ENCODE data around the gene PLD2.

The PLD2 gene, protein sequence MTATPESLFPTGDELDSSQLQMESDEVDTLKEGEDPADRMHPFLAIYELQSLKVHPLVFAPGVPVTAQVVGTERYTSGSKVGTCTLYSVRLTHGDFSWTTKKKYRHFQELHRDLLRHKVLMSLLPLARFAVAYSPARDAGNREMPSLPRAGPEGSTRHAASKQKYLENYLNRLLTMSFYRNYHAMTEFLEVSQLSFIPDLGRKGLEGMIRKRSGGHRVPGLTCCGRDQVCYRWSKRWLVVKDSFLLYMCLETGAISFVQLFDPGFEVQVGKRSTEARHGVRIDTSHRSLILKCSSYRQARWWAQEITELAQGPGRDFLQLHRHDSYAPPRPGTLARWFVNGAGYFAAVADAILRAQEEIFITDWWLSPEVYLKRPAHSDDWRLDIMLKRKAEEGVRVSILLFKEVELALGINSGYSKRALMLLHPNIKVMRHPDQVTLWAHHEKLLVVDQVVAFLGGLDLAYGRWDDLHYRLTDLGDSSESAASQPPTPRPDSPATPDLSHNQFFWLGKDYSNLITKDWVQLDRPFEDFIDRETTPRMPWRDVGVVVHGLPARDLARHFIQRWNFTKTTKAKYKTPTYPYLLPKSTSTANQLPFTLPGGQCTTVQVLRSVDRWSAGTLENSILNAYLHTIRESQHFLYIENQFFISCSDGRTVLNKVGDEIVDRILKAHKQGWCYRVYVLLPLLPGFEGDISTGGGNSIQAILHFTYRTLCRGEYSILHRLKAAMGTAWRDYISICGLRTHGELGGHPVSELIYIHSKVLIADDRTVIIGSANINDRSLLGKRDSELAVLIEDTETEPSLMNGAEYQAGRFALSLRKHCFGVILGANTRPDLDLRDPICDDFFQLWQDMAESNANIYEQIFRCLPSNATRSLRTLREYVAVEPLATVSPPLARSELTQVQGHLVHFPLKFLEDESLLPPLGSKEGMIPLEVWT

DNA sequence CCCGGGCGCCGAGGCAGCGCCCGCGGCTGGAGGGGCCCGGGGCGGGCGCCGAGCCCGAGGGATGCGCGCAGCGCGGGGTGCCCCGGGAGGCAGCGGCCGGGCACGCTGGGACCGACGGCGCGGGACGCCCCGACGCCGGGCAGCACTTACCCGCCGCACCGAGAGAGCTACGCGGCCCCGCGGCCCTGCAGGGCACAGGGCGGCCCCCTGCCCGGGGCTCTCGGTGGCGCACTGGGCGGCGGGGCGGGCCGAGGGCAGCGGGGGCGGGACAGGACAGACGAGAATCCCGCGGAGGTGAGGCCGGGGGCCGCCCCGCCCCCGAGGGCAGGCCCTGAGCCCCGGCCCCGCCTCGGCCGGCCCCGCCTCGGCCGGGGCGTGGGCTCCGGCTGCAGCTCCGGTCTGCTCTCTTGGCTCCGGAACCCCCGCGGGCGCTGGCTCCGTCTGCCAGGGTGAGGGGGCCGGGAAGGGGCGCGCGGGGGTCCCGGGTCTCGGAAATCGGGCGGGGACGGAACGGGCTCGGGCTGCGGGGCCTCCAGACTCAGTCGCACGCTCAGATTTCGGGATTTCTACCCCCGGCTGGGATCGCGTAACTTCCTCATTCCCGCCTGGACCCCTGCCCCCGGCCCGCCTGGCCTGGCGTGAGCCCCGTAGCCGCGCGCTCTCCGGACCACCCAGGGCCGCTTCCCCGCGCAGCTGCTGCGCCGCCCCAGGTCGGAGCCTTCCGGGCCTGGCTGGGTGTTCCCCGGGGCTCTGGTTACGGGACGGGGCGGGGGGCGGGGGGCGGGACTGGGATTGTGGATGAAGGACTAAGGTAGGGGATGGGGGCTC, at the start of gene PLD2:
TSS of gene PLD2 (plus strand) at position 376 of the 828 bp plus-strand sequence. CDS start 621 bp downstream, outside the sequence.
- DNase-seq = peak in 12 of 14 donors; percentile 39 to 85 (median 54)

DNA sequence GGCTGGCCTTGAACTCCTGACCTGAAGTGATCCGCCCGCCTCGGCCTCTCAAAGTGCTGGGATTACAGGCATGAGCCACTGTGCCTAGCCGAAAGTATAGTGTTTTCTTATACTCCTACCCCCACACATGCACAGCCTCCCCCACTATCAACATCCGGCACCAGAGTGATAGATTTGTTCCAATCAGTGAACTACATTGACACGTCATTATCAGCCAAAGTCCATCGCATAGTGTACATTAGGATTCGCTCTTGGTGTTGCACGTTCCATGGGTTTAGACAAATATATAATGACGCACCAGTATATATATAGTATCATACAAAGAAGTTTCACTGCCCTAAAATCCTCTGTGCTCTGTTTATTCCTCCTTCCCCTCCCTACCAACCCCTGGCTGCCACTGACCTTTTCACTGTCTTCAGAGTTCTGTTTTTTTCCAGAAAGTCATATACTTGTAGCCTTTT, 47.1 kb upstream of the PLD2 start:
- DNase-seq = no peak

DNA sequence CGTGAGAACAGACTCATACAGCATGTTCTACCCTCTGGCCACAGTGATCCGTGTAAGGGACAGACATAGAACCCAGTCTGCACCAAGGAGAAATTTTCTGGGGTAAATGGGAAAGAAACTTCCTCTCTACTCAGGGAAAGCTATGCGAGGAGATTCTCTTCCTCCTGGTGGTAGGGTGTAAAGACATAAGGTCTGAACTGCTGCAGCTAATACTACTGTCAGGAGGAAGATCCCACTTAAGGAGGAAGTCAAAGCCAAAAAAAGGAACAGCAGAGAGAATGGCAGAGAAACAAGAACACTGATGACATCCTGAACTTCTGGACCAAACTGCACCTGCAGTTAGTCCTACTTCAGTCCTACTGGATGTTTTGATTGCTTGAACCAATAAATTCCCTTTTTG, 42.4 kb upstream of the PLD2 start:
- no peak for DNase-seq

DNA sequence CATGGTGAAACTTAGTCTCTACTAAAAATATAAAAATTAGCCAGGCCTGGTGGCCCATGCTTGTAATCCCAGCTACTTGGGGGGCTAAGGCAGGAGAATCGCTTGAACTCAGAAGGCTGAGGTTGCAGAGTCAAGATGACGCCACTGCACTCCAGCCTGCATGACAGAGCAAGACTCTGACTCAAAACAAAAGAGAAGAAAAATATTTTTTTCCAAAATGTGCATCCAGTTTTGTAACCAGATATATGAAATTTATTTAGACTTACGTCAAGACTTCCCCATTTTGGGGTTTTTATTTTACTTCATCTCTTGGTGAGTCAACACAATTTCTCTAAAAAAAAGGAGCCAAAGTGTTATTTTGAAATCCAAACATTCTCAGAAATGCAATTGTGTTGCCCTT, 40.8 kb upstream of the PLD2 start:
- no peak for DNase-seq

DNA sequence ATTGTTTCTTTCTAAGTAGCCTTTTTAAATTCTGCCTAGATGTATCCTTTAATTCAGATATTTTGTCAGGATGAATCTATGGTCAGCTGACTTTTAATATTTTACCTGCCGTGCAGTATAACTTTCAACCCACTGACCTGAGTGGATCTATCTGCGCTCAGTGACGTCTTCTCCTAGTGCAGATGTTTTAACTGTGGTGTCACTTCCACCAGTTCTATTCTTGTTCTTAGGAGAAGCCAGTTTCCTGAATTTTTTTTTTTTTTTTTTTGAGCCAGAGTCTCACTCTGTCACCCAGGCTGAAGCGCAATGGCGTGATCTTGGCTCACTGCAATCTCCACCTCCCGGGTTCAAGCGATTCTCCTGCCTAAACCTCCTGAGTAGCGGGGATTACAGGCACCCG, 40.2 kb upstream of the PLD2 start:
- no peak for DNase-seq

DNA sequence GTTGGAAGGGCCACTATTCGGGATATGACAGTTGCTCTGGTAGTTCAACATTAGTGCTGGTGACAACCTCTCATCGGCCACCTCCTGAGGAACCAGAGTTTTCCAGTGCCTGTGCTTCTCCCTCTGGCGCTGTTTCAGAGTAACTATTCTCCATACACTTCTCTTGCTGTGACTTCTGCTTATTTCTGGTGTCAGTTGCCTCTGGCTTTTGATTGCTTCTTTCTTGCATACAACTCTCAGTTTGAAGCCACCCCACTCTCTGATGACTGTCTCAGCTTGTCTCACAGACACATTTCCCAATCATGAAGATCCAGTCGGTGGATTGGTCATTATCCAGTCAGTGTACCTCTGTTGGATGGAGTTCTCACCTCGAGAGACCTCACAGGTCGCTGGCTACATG, 38.7 kb upstream of the PLD2 start:
- no peak for DNase-seq

DNA sequence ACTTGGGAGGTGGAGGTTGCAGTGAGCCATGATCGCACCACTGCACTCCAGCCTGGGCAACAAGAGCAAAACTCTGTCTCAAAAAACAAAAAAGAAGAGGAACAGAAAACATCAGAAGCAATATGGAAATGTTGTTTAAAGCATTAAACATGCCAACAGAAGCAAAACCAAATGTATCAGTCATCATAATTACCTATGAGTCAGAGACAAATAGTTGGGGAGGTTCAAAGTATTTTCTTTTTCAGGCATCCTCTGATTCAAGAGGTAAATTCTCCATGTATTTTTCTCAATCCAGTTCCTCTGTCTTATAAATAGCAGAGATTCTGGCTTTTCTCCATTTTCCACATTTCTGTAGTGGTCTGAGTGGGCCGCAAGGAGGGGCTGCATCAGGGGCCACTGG, 37.3 kb upstream of the PLD2 start:
- no peak for DNase-seq

DNA sequence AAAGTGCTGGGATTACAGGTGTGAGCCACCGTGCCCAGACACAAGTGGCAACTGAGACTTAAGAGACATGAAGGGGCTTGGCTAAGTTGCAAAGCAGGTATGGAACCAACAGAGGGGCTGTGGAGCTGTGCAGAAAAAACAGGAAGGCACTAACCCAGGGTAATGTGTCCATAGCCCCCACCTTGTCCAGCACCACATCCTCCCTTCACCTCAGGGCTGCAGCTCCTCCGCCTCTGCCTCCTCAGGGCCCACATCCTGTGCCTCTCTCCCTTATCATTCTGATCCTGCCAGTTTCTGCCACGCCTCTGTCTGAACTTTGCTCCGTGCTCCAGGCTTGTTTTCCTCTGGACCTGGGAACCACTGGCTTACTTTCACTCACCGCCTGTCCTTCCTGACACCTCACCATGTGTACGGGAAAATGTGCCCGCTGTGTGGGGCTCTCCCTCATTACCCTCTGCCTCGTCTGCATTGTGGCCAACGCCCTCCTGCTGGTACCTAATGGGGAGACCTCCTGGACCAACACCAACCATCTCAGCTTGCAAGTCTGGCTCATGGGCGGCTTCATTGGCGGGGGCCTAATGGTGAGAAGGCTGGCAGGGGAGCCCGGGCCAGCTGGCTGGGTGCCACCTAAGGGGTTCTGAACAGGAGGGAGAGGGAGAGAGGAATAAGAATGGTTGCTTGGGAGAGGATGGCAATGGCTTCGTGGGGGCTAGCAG, 35.3 kb upstream of the PLD2 start, which contains the start of gene TM4SF5:
TSS of gene TM4SF5 (plus strand) at position 368 of the 716 bp plus-strand sequence. CDS start at position 405, 37 bp downstream.
- DNase-seq = peak in 1 of 14 donors; percentile 14

DNA sequence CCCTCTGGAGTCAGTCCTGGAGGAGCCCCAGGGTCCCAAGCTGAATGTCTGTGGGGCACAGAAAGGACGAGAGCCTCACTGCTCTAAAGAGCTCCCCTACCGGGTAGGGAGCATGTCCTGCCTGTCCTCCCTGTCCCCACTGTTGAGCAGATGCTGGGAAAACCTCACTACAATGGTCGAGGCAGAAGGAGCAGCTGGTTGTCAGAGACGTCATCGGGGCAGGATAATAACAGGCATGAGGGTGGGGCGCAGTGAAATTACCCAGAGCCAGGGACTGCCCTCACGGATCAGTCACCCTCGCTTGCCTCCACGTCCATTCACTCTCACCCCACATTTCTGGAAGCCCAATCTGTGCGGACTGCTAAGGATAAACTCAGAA, 34.7 kb upstream of the PLD2 start:
- no peak for DNase-seq

DNA sequence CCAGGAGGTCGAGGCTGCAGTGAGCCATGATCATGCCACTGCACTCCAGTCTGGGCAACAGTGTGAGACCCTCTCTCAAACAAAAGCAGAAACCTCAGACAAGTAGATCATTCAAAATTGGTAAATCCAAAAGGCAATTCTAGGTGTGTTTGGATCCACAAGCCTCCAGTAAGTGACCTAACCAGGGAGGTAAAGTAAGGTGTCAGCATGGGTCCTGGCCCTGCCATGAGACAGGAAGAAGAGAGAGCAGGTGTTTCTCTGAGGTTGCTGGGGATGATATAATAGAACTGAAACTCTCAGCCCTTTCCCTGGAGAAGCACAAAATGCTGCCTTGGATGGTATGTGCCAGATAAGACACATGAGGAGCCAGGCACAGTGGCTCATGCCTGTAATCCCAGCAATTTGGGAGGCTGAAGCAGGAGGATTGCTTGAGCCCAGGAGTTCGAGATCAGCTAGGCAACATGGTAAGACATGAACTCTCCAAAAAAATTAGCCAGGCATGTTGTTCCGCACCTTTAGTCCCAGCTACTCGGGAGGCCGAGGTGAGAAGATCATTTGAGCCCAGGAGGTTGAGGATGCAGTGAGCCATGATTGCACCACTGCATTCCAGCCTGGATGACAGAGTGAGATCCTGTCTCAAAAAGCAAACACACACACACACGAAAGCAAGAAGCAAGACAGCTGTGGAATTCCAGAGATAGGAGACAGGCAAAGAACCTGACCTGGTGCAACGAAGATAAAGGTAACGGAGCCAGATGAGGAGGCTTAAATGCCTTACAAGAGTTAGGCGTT, 28.8 kb upstream of the PLD2 start:
- DNase-seq = no peak

DNA sequence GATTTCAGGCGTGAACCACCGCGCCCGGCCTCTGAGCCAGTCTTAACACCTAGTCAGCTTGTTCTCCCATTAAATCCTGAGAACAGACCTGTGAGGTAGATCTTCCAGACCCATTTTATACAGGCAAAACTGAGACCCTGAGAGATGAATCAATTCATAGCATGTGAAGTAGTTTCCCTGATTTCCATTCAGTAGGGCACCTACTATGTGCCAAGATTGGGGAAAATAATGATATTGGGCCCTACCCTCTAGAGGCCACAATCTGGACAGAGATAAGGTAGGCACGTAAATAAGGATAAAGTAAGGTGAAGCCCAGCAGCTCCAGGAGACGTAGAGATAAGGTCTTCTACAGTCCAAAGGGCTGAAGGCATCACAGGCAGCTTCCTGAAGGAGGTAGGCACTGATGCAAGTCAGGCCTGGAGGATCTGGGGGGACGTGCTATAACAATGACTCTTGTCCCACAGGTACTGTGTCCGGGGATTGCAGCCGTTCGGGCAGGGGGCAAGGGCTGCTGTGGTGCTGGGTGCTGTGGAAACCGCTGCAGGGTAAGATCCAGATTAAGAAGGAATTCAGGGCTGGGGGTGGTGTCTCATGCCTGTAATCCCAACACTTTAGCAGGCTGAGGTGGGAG, 26.5 kb upstream of the PLD2 start:
- DNase-seq = no peak

DNA sequence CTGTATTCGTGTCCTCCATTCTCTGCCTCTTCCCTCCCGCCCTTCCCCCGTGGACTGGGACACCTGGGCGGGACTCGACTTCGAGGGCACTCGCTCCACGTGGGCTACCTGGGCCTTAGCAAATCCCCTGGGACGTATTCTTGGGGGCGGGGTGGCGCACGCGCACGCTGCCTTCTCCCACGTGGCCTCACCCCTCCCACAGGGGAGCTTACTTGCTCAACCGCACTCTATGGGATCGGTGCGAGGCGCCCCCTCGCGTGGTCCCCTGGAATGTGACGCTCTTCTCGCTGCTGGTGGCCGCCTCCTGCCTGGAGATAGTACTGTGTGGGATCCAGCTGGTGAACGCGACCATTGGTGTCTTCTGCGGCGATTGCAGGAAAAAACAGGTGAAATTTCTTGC, 24.3 kb upstream of the PLD2 start:
- DNase-seq = peak in 1 of 14 donors; percentile 8

DNA sequence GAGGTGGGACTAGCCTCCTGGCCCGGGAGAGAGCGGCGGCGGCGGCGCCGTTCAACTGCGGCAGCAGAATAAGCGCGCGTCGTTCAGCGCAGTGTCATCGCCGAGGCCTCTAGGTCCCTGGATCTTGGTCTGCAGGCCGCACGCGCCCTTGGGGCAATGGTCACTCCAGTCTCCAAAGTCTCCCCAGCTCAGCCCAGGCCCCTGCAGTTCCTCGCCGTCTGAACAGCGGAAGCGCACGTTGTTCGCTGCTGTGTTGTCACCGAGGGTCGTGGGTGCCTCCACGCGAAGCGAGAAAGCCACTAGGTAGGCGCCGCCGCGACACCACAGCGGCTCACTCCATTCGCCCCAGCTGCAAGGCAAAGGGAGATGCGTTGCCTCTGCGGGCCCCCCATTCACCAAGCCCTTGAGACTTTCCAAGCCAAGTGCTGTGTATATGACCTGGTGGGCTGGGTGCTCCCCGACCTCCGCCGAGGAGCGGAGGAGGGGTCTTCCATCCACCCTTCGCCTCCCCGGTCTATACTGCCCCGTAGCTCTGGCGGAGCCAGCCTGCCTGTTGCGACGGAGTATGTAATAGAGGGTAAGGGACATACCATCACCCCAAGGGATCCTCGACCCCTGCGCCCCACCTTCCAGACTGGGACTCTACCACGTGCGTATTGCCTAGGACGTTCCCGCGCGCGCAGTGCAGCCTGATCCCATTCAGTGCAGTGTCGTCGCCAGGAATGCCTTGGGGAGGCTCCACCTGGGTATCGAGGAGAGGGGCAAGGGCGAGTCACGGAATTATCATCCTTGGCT, 21.4 kb upstream of the PLD2 start:
- DNase-seq = no peak

DNA sequence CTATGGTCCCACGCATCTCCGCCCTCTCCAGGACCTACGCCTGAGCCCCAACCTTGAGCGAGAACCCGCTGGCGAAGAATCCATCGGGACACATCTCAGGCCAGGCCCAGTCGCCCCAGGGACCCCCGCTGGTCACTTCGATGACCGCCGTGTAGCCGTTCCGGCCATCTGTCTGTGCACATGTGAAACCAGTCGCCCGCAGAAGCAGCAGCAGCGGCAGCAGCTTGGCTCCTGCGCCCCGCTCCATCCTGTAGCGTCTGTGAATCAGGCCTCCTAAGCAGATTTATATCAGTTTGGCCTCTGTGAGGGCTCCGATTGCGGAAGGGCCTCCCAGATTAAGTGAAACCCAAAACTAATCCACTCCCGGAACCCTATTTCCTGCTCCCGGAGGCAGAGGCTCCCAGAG, 20.8 kb upstream of the PLD2 start, which contains the start of gene VMO1:
TSS of gene VMO1 (minus strand) at position 259 of the 406 bp plus-strand sequence. CDS start at position 247, 12 bp downstream.
- peak in 5 of 14 donors; percentile 5 to 27 (median 19) for DNase-seq

DNA sequence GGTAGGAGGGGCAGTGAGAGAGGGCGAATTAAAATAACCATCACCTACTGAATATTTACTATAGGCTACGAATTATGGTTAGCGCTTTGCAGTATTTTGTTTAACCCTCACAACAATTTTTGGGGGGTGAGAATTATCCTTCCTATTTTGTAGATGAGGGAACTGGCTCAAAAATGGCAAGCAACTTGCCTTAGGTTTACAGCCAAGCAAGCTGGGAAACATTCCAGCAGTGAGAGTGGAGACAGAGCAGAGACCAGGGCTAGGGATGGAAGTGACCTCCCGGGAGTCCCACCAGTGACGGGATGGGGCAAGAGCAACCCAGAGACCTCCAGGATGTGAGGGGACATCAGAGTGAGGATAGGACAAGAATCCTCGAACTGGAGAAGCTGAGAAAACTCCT, 20.4 kb upstream of the PLD2 start:
- DNase-seq = peak in 1 of 14 donors; percentile 18

DNA sequence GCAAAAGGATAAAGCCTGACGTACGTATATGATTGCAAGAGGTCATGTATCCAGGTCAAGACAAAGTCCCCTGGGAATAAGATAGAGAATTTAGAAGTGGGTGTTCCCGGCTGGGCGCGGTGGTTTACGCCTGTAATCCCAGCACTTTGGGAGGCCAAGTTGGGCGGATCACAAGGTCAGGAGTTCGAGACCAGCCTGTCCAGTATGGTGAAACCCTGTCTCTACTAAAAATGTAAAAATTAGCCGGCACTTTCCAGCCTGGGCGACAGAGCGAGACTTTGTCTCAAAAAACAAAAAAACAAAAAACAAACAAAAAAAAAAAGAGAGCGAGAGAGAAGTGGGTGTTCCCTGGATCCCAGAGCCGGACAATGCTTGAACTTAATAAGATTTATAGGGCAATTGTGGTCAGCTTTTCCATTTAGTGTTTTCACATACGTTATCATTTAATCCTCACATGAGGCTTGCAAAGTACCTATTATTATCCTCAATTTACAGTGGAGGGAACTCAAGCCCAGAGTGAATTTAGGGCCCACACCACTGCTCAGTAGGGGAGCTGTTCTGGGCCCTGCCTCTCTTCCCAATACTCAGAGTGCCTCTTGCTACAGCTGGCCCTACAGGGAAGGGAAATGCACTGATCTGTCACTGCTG, 18.7 kb upstream of the PLD2 start:
- DNase-seq = no peak

DNA sequence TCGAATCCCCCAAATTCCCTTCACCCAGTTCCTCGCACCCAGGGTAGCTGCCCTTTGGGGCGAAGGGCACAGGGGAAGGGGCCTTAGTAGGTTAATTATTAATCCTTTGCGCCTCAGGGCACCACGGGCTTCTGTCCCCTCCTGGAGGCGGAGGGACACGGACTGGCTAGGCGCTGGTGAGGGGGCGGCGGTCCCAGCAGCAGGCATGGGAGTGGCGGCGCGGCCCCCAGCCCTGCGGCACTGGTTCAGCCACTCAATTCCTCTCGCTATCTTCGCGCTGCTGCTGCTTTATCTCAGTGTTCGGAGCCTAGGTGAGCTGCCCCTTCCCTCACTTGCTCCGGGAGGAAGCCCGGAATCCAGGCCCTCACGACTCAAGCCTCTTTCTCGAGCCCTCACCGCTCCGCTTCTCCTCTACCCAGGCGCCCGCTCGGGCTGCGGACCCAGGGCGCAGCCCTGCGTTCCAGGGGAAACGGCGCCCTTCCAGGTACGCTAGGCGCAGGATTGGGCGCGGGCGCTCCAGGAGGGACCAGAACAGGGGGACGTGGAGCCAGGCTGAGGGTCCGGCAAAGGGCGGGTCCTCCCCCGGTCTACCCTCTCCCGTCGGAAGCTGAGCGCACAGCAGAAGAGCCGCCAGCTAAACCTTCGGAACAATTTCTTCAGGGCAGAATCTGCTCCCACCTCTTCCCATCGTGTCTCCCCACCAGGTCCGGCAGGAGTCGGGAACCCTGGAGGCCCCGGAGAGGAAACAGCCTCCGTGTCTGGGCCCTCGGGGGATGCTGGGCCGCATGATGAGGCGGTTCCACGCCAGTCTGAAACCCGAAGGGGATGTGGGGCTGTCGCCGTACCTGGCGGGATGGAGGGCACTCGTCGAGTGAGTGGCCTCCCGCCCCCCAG, 17.9 kb upstream of the PLD2 start, which contains the start of gene GLTPD2:
TSS of gene GLTPD2 (plus strand) at position 158 of the 894 bp plus-strand sequence. CDS start at position 206, 48 bp downstream.
- peak in 2 of 14 donors; percentile 37 to 47 for DNase-seq

DNA sequence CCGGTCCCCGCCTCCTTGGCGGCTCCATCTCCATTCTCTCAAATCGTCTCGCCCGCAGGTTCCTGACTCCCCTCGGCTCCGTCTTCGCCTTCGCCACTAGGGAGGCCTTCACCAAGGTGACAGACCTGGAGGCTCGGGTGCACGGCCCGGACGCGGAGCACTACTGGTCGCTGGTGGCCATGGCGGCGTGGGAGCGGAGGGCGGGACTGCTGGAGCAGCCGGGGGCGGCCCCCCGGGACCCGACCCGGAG, 17.3 kb upstream of the PLD2 start:
- DNase-seq = no peak
